Measurements from ENCODE around the gene TACO1.

DNA sequence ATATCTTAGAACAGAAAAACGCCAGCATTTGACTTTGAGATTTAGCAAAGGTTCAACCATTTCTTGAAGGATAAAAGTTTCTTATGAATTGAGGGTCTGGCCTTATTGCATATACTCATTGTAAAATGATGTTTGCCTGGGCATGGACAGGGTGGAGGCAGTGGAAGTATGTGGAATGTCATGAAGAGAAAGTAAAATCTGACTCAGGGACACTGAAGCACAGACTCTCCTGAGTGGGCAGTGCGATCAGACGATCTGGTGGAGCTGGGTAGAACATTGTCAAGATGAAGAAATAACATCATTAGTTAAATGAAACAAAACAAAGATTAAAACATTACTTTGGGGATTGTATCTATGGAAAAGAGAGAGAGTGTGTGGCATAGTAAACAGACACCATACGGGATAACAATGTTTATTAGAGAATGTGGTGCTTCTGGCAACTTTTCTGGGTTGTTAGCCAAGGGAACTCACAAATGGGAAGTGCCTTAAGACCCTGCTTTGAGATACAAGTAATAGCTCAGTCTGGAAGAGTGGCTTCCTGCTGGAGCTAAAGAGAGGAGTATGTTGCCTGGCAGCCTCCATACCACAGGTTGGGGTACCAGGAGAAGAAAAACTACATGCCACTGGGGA, 26.0 kb downstream of the TACO1 start:
- TF ChIP-seq, protein P1, sequence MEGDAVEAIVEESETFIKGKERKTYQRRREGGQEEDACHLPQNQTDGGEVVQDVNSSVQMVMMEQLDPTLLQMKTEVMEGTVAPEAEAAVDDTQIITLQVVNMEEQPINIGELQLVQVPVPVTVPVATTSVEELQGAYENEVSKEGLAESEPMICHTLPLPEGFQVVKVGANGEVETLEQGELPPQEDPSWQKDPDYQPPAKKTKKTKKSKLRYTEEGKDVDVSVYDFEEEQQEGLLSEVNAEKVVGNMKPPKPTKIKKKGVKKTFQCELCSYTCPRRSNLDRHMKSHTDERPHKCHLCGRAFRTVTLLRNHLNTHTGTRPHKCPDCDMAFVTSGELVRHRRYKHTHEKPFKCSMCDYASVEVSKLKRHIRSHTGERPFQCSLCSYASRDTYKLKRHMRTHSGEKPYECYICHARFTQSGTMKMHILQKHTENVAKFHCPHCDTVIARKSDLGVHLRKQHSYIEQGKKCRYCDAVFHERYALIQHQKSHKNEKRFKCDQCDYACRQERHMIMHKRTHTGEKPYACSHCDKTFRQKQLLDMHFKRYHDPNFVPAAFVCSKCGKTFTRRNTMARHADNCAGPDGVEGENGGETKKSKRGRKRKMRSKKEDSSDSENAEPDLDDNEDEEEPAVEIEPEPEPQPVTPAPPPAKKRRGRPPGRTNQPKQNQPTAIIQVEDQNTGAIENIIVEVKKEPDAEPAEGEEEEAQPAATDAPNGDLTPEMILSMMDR (IDR thresholded peaks at IDR 0.05 in 4 of 5, conservative IDR thresholded peaks at IDR 0.05 in 1 of 5): no peak
- no peak for TF ChIP-seq POLR2A (IDR thresholded peaks at IDR 0.05)
